ENCODE data around the gene ZNF732.

DNA sequence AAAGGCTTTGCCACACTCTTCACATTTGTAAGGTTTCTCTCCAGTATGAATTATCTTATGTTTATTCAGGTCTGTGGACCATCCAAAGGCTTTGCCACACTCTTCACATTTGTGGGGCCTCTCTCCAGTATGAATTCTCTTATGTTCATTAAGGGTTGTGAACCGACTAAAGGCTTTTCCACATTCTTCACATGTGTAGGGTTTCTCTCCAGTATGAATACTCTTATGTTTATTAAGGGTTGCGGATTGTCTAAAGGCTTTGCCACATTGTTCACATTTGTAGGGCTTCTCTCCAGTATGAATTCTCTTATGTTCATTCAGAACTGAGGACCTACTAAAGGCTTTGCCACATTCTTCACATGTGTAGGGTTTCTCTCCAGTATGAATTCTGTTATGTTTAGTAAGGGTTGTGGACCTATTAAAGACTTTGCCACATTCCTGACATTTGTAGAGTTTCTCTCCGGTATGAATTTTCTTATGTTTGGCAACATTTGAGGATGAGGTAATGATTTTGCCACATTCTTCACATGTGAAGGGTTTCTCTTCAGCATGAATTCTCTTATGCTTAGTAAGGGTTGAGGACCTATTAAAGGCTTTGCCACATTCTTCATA lies 33.7 kb downstream of the ZNF732 start:
- TF ChIP-seq POLR2AphosphoS5 (IDR thresholded peaks at IDR 0.05; ENCODE audit: low read depth, low read length), result no peak
- no peak for TF ChIP-seq POLR2A (IDR thresholded peaks at IDR 0.05; ENCODE audit: low read depth, low read length)
